ENCODE data around the gene TTC9B. TPM values are rescaled to one million over a fixed set of nuclear protein-coding genes. Genes with fewer than 3 reads are reported as not detected.

Gene TTC9B
- total RNA-seq, 1 experiment from 2014 or later = 0.59 TPM

DNA sequence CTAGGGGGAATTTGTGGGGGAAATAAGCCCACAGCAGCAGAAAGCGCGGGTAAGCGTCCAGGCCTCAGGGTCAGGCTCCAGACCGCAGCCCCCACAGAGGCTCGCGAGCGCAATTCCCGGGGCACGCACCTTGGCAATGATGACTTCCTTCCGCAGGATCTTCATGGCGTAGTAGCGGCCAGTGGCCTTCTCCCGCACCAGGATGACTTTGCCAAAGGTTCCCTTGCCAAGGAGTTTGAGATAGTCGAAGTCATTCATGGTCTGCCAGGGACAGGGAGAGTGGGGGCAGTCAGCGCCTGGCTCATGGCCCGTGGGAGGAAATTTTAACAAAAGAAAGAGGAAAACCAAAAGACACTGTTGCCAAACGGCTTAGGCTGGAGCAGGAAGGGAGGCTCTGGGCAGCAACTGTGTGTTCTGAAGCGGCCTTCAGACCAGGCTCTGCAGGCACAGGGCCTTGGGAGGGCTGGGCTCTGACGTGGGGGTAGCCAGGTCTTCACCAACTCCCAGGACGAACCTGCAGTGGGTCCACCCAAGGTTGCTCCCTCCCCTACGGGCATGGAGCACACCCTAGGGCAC lies 23.7 kb upstream of the TTC9B start:
- Histone ChIP-seq H4K20me1 (ENCODE audit: insufficient read depth) (no peaks in the 10 kb centered on the region), H3K4me3 (no peak overlapping the region), H3K79me2 (ENCODE audit: low read depth) (0 out of 2 replicates have a peak, but pooled peaks cover 3% of the 10 kb centered on the region), H3K9me2 (ENCODE audit: insufficient read depth) (no peaks in the 10 kb centered on the region), H2AFZ (no peak overlapping the region), H3K9me3 (ENCODE audit: insufficient read depth, low read depth) (no peaks in the 10 kb centered on the region), H3K36me3 (ENCODE audit: low read depth) (no peaks in the 10 kb centered on the region), H3K27ac (no peak overlapping the region), H3F3A (ENCODE audit: insufficient read depth, low read depth) (no peaks in the 10 kb centered on the region), H3K4me1 (replicated peaks; ENCODE audit: insufficient read depth) (no peaks in the 10 kb centered on the region), H3K27me3 (ENCODE audit: insufficient read depth, low read depth) (no peaks in the 10 kb centered on the region), H3K4me2 (no peak overlapping the region)
- ChIA-PET POLR2A (ENCODE audit: unreplicated experiment) (no interaction called here), CTCF (no interaction called here)
- intact Hi-C loops (cut with micrococcal nuclease; ENCODE audit: unreplicated experiment) = no loop called here
- no peak for DNase-seq
- TF ChIP-seq EZH2 (IDR thresholded peaks at IDR 0.05; ENCODE audit: low read depth) = no peak
- TF ChIP-seq, protein P1, sequence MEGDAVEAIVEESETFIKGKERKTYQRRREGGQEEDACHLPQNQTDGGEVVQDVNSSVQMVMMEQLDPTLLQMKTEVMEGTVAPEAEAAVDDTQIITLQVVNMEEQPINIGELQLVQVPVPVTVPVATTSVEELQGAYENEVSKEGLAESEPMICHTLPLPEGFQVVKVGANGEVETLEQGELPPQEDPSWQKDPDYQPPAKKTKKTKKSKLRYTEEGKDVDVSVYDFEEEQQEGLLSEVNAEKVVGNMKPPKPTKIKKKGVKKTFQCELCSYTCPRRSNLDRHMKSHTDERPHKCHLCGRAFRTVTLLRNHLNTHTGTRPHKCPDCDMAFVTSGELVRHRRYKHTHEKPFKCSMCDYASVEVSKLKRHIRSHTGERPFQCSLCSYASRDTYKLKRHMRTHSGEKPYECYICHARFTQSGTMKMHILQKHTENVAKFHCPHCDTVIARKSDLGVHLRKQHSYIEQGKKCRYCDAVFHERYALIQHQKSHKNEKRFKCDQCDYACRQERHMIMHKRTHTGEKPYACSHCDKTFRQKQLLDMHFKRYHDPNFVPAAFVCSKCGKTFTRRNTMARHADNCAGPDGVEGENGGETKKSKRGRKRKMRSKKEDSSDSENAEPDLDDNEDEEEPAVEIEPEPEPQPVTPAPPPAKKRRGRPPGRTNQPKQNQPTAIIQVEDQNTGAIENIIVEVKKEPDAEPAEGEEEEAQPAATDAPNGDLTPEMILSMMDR (conservative IDR thresholded peaks at IDR 0.05) = no peak
- BruUV-seq (replicated peaks) = no TSS peak

DNA sequence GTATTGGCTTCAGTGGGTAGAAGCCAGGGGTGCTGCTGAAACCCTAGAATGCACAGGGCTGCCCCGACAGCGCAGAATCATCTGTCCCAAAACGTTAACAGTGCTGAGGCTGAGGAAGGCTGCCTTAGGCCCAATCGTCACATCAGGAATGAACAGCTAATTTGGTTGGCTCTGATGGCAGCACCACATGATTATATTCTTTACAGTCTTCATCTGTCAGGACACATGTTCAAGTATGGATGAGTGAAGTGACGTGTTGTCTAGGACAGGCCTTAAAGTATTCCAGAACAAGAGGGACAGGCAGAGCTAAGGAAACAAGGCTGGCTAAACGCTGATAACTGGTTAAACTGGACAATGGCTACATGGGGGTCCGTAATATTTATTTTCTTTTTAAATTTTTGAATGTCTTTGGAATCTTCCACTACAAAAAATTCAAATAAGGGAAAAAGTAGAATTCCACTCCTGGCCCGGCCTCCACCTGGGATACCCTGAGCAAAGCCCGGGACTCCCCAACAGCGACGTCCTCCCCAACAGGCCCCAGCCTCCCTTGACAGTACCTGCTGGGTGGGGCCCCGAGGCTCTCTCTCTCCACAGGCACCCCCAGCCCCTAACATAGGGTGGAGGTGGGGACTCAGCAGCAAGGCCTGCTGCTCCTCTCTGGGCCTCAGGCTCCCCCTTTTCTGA lies 23.1 kb upstream of the TTC9B start:
- 0 out of 2 replicates have a peak, but pooled peaks cover 3% of the 10 kb centered on the region for H3K79me2 ChIP-seq (ENCODE audit: low read depth)
- no peaks in the 10 kb centered on the region for H3K27me3 ChIP-seq (ENCODE audit: insufficient read depth, low read depth)
- BruUV-seq (replicated peaks) = no TSS peak
- TF ChIP-seq, protein P1 (conservative IDR thresholded peaks at IDR 0.05) = no peak
- no peak for TF ChIP-seq EZH2 (IDR thresholded peaks at IDR 0.05; ENCODE audit: low read depth)
- POLR2A ChIA-PET (ENCODE audit: unreplicated experiment) = no interaction called here
- H3K4me2 ChIP-seq = no peak overlapping the region
- intact Hi-C loops (cut with micrococcal nuclease; ENCODE audit: unreplicated experiment) = no loop called here
- no peaks in the 10 kb centered on the region for H3K9me2 ChIP-seq (ENCODE audit: insufficient read depth)
- no peaks in the 10 kb centered on the region for H3K4me1 ChIP-seq (replicated peaks; ENCODE audit: insufficient read depth)
- no peaks in the 10 kb centered on the region for H3K9me3 ChIP-seq (ENCODE audit: insufficient read depth, low read depth)
- no peak overlapping the region for H2AFZ ChIP-seq
- CTCF ChIA-PET = no interaction called here
- H4K20me1 ChIP-seq (ENCODE audit: insufficient read depth) = no peaks in the 10 kb centered on the region
- no peaks in the 10 kb centered on the region for H3K36me3 ChIP-seq (ENCODE audit: low read depth)
- H3K27ac ChIP-seq = no peak overlapping the region
- no peaks in the 10 kb centered on the region for H3F3A ChIP-seq (ENCODE audit: insufficient read depth, low read depth)
- no peak for DNase-seq
- no peak overlapping the region for H3K4me3 ChIP-seq

DNA sequence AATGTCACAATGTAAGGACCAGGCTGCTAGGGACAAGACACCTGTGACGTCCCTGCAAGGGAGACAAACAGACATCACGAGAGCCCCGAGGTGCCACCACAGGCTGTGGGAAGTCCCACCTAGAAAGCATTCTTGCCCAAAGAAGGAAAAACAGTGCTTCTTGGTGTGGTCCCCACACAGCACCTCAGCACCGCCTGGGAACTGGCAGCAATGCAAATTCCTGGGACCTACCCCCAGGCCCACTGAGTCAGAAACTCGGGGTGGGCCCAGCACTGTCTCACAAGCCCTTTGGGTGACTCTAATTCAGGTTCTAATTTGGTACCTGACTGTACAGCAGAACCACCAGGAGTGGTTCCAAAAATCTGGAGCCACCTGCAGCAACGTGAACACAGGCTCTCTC lies 22.1 kb upstream of the TTC9B start:
- Histone ChIP-seq H3K4me3 (no peak overlapping the region), H2AFZ (no peak overlapping the region), H3K9me3 (ENCODE audit: insufficient read depth, low read depth) (no peaks in the 10 kb centered on the region), H3K79me2 (ENCODE audit: low read depth) (0 out of 2 replicates have a peak, but pooled peaks cover 3% of the 10 kb centered on the region), H3K4me1 (replicated peaks; ENCODE audit: insufficient read depth) (no peaks in the 10 kb centered on the region), H3K4me2 (no peak overlapping the region), H3F3A (ENCODE audit: insufficient read depth, low read depth) (no peaks in the 10 kb centered on the region), H4K20me1 (ENCODE audit: insufficient read depth) (no peaks in the 10 kb centered on the region), H3K36me3 (ENCODE audit: low read depth) (no peaks in the 10 kb centered on the region), H3K27me3 (ENCODE audit: insufficient read depth, low read depth) (no peaks in the 10 kb centered on the region), H3K27ac (no peak overlapping the region), H3K9me2 (ENCODE audit: insufficient read depth) (no peaks in the 10 kb centered on the region)
- POLR2A ChIA-PET (ENCODE audit: unreplicated experiment) = no interaction called here
- CTCF ChIA-PET = no interaction called here
- intact Hi-C loops (cut with micrococcal nuclease; ENCODE audit: unreplicated experiment) = no loop called here
- TF ChIP-seq, protein P1 (conservative IDR thresholded peaks at IDR 0.05) = no peak
- TF ChIP-seq EZH2 (IDR thresholded peaks at IDR 0.05; ENCODE audit: low read depth) = no peak
- no TSS peak for BruUV-seq (replicated peaks)
- DNase-seq = no peak
